Astrocyte of the hippocampus (primary cell): ENCODE results near the gene LOXL1.
"Not testable (repeated sequence)": the region's sequence is repeated elsewhere in the genome, so short reads cannot be mapped to it uniquely, and the experiment has no call there.

Experiments
- DNase-seq: peaks from one replicate; pipeline ENCODE4 v3.0.0; 2011; ENCODE audit warnings: low read depth, low spot score

Gene LOXL1

GRCh38 chr15:73952913-73953750 is 26.9 kb downstream of the LOXL1 start:
- DNase-seq, result no peak

- no peak for DNase-seq
These were observed 28.2 kb downstream of the LOXL1 start for GRCh38 chr15:73954188-73955145.

GRCh38 chr15:73955326-73955725 is 29.1 kb downstream of the LOXL1 start:
- no peak for DNase-seq

- DNase-seq, result no peak
These were observed 29.8 kb downstream of the LOXL1 start for GRCh38 chr15:73955861-73956742.

- peak; percentile 98 for DNase-seq
These were observed 30.5 kb downstream of the LOXL1 start for GRCh38 chr15:73956743-73957135.

GRCh38 chr15:73957276-73957675 is 31.0 kb downstream of the LOXL1 start:
- DNase-seq, result no peak

GRCh38 chr15:73957785-73958184 is 31.5 kb downstream of the LOXL1 start:
- no peak for DNase-seq

GRCh38 chr15:73959012-73959581 is 32.8 kb downstream of the LOXL1 start:
- DNase-seq, result no peak

GRCh38 chr15:73959801-73960200 is 33.5 kb downstream of the LOXL1 start:
- no peak for DNase-seq

GRCh38 chr15:73960472-73961070 is 34.3 kb downstream of the LOXL1 start:
- DNase-seq, result peak; percentile 53

- no peak for DNase-seq
These were observed 36.2 kb downstream of the LOXL1 start for GRCh38 chr15:73962433-73962832.

GRCh38 chr15:73964736-73965093 is 38.5 kb downstream of the LOXL1 start:
- DNase-seq, result peak; percentile 87

GRCh38 chr15:73965094-73965757 is 39.0 kb downstream of the LOXL1 start:
- no peak for DNase-seq

- DNase-seq, result peak; percentile 63
These were observed 39.5 kb downstream of the LOXL1 start for GRCh38 chr15:73965758-73966113.

GRCh38 chr15:73968461-73968860 is 42.2 kb downstream of the LOXL1 start:
- no peak for DNase-seq

- no peak for DNase-seq
These were observed 43.0 kb downstream of the LOXL1 start for GRCh38 chr15:73969151-73969759.

- peak; percentile 94 for DNase-seq
These were observed 46.9 kb downstream of the LOXL1 start for GRCh38 chr15:73972984-73973682.

GRCh38 chr15:73973683-73974200 is 47.5 kb downstream of the LOXL1 start:
- DNase-seq, result not testable (repeated sequence)
